Suprapubic skin (tissue), 4 donors: Measurements from ENCODE around the gene LGMN.

ENCODE experiments used
- CTCF ChIP-seq, 2 donors: fragments of 200-600 bp in 1 of 2; fragments of 450-650 bp in 1 of 2; sonication (generic) in 1 of 2; IDR thresholded peaks; one replicate each; pipeline ENCODE4 v1.5.1; 2016 to 2019; ENCODE audit warnings: antibody characterized with exemption in 2 of 2, mild to moderate bottlenecking in 1 of 2, moderate library complexity in 1 of 2
- POLR2A ChIP-seq, 2 donors: fragments of 450-650 bp; IDR thresholded peaks; one replicate each; pipeline ENCODE4 v1.6.1; 2017; ENCODE audit warnings: antibody characterized with exemption in 2 of 2, mild to moderate bottlenecking in 2 of 2, moderate library complexity in 2 of 2
- POLR2AphosphoS5 ChIP-seq, 3 donors: sonication (generic); formaldehyde crosslinking; IDR thresholded peaks; one replicate each; pipeline ENCODE4 v1.6.1; 2017; ENCODE audit warnings: antibody characterized with exemption in 3 of 3

- TF ChIP-seq POLR2A (IDR thresholded peaks at IDR 0.05) (no peak), CTCF (IDR thresholded peaks at IDR 0.05) (no peak), POLR2AphosphoS5 (IDR thresholded peaks at IDR 0.05) (no peak)
Observed at GRCh38 chr14:92726135-92726932, 22.1 kb downstream of the LGMN start.
